Measurements from ENCODE around the gene MAP2K5. TPM values are rescaled to one million over a fixed set of nuclear protein-coding genes. Genes with fewer than 3 reads are reported as not detected.

Gene MAP2K5
- total and polyA plus RNA-seq, 10 of the 15 experiments (the other 5 are each of a cell fraction or from before 2014, with no cell fraction given): 1.3 to 19.4 (median 9.6) TPM

GRCh38 chr15:67803996-67804843, 261.7 kb downstream of the MAP2K5 start:
- no peak for DNase-seq (ENCODE audit: low read depth, low spot score)
- intact Hi-C loops (cut with micrococcal nuclease; ENCODE audit: unreplicated experiment) (no loop called here), in situ Hi-C loops (cut with MboI) (no loop called here)
- no peaks in the 10 kb centered on the region for H3K27me3 ChIP-seq (replicated peaks in 1 of 2; ENCODE audit: control insufficient read depth in 2 of 2, insufficient read depth in 2 of 2, low read length in 1 of 2)
- H3K9me3 ChIP-seq (replicated peaks; ENCODE audit: control insufficient read depth, insufficient read depth, low read length): no peaks in the 10 kb centered on the region
- H3K4me1 ChIP-seq (ENCODE audit: control insufficient read depth, insufficient read depth, low read length): peaks cover 5% of the 10 kb centered on the region
- no peaks in the 10 kb centered on the region; the same call in 1 of the 2 replicates for H4K20me1 ChIP-seq (ENCODE audit: control insufficient read depth, insufficient read depth)
- ChIA-PET POLR2A (no interaction called here), RAD21 (ENCODE audit: unreplicated experiment) (no interaction called here), SMC1A (ENCODE audit: uncharacterized antibody, unreplicated experiment) (no interaction called here), CTCF (no interaction called here)
- H3K79me2 ChIP-seq (ENCODE audit: control insufficient read depth, insufficient read depth, low read length): no peaks in the 10 kb centered on the region
- TF ChIP-seq ASH2L (IDR thresholded peaks at IDR 0.05; ENCODE audit: borderline replicate concordance, low read depth) (no peak), BACH1 (IDR thresholded peaks at IDR 0.05; ENCODE audit: borderline replicate concordance) (no peak), IRF4 (IDR thresholded peaks at IDR 0.05; ENCODE audit: low read depth, low read length) (no peak), IRF3 (IDR thresholded peaks at IDR 0.05) (no peak), BRCA1 (IDR thresholded peaks at IDR 0.05; ENCODE audit: low read depth, low read length) (no peak), RCOR1 (conservative IDR thresholded peaks at IDR 0.05; ENCODE audit: low read depth, low read length) (no peak), GATAD2B (conservative IDR thresholded peaks at IDR 0.05; ENCODE audit: low read depth) (no peak), JUND (IDR thresholded peaks at IDR 0.05; ENCODE audit: low read depth, low read length) (no peak), HSF1 (IDR thresholded peaks at IDR 0.05; ENCODE audit: low read depth, low read length) (no peak), MYB (IDR thresholded peaks at IDR 0.05; ENCODE audit: borderline replicate concordance, low read depth, low read length) (no peak), ELK1 (IDR thresholded peaks at IDR 0.05; ENCODE audit: low read depth, low read length) (no peak), CHD1 (IDR thresholded peaks at IDR 0.05; ENCODE audit: low read depth, low read length) (no peak), CEBPB (IDR thresholded peaks at IDR 0.05; ENCODE audit: borderline replicate concordance in 1 of 2, low read depth in 2 of 2, low read length in 2 of 2) (no peak), RUNX3 (IDR thresholded peaks at IDR 0.05; ENCODE audit: low read length) (no peak)
- TF ChIP-seq, protein P1, sequence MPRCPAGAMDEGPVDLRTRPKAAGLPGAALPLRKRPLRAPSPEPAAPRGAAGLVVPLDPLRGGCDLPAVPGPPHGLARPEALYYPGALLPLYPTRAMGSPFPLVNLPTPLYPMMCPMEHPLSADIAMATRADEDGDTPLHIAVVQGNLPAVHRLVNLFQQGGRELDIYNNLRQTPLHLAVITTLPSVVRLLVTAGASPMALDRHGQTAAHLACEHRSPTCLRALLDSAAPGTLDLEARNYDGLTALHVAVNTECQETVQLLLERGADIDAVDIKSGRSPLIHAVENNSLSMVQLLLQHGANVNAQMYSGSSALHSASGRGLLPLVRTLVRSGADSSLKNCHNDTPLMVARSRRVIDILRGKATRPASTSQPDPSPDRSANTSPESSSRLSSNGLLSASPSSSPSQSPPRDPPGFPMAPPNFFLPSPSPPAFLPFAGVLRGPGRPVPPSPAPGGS (IDR thresholded peaks at IDR 0.05; ENCODE audit: borderline replicate concordance, insufficient read depth, low read depth, low read length, poor library complexity, severe bottlenecking): no peak
- no TSS peak for BruUV-seq (replicated peaks)
- H3K4me3 ChIP-seq: no peak overlapping the region
- H3K27ac ChIP-seq (ENCODE audit: control insufficient read depth, insufficient read depth): no peak overlapping the region
- no peak for ATAC-seq
- FAIRE-seq: no peak
- no peaks in the 10 kb centered on the region; a peak in 2 of 4 replicates for H3K36me3 ChIP-seq (ENCODE audit: control insufficient read depth in 2 of 2, insufficient read depth in 2 of 2, low read length in 1 of 2)
- no peak overlapping the region for H2AFZ ChIP-seq (ENCODE audit: control insufficient read depth, low read depth, low read length)
- no peak overlapping the region for H3K9ac ChIP-seq (ENCODE audit: control insufficient read depth, insufficient read depth, low read length)
- 84% methylated on average over 26 of the region's 27 CpGs for WGBS (ENCODE audit: insufficient coverage, insufficient replicate concordance, low lambda C conversion rate, missing lambda C conversion rate)
- H3K4me2 ChIP-seq (ENCODE audit: control insufficient read depth, insufficient read depth): no peak overlapping the region

Data from GM12878 (cell line).